Measurements from ENCODE around the gene GPR78. TPM values are rescaled to one million over a fixed set of nuclear protein-coding genes. Genes with fewer than 3 reads are reported as not detected.

GPR78 gene
- polyA plus RNA-seq, 1 donor (not counting 4 experiments of a cell fraction or from before 2014, with no cell fraction given), result not detected

GRCh38 chr4:8540072-8540471 is 40.1 kb upstream of the GPR78 start:
- H3K4me2 ChIP-seq (ENCODE audit: control insufficient read depth, extremely low read depth, insufficient read depth, low read depth, low read length), result no peak overlapping the region
- TF ChIP-seq CTCF (optimal IDR thresholded peaks at IDR 0.05 in 1 of 3, IDR thresholded peaks at IDR 0.05 in 1 of 3, conservative IDR thresholded peaks at IDR 0.05 in 1 of 3; ENCODE audit: extremely low read depth in 1 of 3, insufficient read depth in 2 of 3, low read length in 3 of 3) (no peak), EZH2 (IDR thresholded peaks at IDR 0.05; ENCODE audit: low read length) (no peak)

GRCh38 chr4:8540586-8540985 is 39.6 kb upstream of the GPR78 start:
- FAIRE-seq, result no peak
- H3K9me1 ChIP-seq (ENCODE audit: control insufficient read depth, extremely low read depth, insufficient read depth, low read length), result no peaks in the 10 kb centered on the region
- H3K79me2 ChIP-seq (ENCODE audit: control insufficient read depth, insufficient read depth, low read length), result no peaks in the 10 kb centered on the region
- H3K36me3 ChIP-seq (ENCODE audit: control insufficient read depth in 2 of 2, extremely low read depth in 1 of 2, insufficient read depth in 2 of 2, low read length in 2 of 2), result no peaks in the 10 kb centered on the region
- peaks cover 18% of the 10 kb centered on the region for H3K4me1 ChIP-seq (ENCODE audit: control insufficient read depth, extremely low read depth, insufficient read depth, low read length)
- no peak overlapping the region for H3K4me3 ChIP-seq (ENCODE audit: control insufficient read depth in 2 of 3, extremely low read depth in 1 of 3, insufficient read depth in 2 of 3, low read depth in 1 of 3, low read length in 3 of 3)
- peaks cover 11% of the 10 kb centered on the region for H3K27me3 ChIP-seq (ENCODE audit: control insufficient read depth, extremely low read depth, insufficient read depth, low read length)
- H3K9me3 ChIP-seq (ENCODE audit: control insufficient read depth, low read depth, low read length), result no peaks in the 10 kb centered on the region
- no peak overlapping the region for H3K27ac ChIP-seq (ENCODE audit: control insufficient read depth, insufficient read depth, low read length)
- no peak overlapping the region for H3K4me2 ChIP-seq (ENCODE audit: control insufficient read depth, extremely low read depth, insufficient read depth, low read depth, low read length)
- no peak for TF ChIP-seq CTCF (optimal IDR thresholded peaks at IDR 0.05 in 1 of 3, IDR thresholded peaks at IDR 0.05 in 1 of 3, conservative IDR thresholded peaks at IDR 0.05 in 1 of 3; ENCODE audit: extremely low read depth in 1 of 3, insufficient read depth in 2 of 3, low read length in 3 of 3)
- no peak for TF ChIP-seq EZH2 (IDR thresholded peaks at IDR 0.05; ENCODE audit: low read length)
- DNase-seq (ENCODE audit: low read depth, low spot score), result no peak
- no peak overlapping the region for H3K9ac ChIP-seq (ENCODE audit: control insufficient read depth, extremely low read depth, insufficient read depth, low read length)
- H4K20me1 ChIP-seq (ENCODE audit: control insufficient read depth, extremely low read depth, insufficient read depth, low read length), result no peaks in the 10 kb centered on the region
- no peak overlapping the region for H2AFZ ChIP-seq (ENCODE audit: control insufficient read depth, low read length)
- dilution Hi-C loops (cut with MboI; ENCODE audit: extremely low pct_ligation_motif_present, low sequenced_read_pairs), result no loop called here

More at GRCh38 chr4:8540072-8540471, 40.1 kb upstream of the GPR78 start:
- Histone ChIP-seq H3K4me3 (ENCODE audit: control insufficient read depth in 2 of 3, extremely low read depth in 1 of 3, insufficient read depth in 2 of 3, low read depth in 1 of 3, low read length in 3 of 3) (no peak overlapping the region), H3K27me3 (ENCODE audit: control insufficient read depth, extremely low read depth, insufficient read depth, low read length) (peaks cover 11% of the 10 kb centered on the region), H3K36me3 (ENCODE audit: control insufficient read depth in 2 of 2, extremely low read depth in 1 of 2, insufficient read depth in 2 of 2, low read length in 2 of 2) (no peaks in the 10 kb centered on the region), H3K27ac (ENCODE audit: control insufficient read depth, insufficient read depth, low read length) (no peak overlapping the region), H3K9ac (ENCODE audit: control insufficient read depth, extremely low read depth, insufficient read depth, low read length) (no peak overlapping the region), H3K9me3 (ENCODE audit: control insufficient read depth, low read depth, low read length) (no peaks in the 10 kb centered on the region), H4K20me1 (ENCODE audit: control insufficient read depth, extremely low read depth, insufficient read depth, low read length) (no peaks in the 10 kb centered on the region), H3K4me1 (ENCODE audit: control insufficient read depth, extremely low read depth, insufficient read depth, low read length) (peaks cover 18% of the 10 kb centered on the region), H3K9me1 (ENCODE audit: control insufficient read depth, extremely low read depth, insufficient read depth, low read length) (no peaks in the 10 kb centered on the region), H2AFZ (ENCODE audit: control insufficient read depth, low read length) (no peak overlapping the region), H3K79me2 (ENCODE audit: control insufficient read depth, insufficient read depth, low read length) (no peaks in the 10 kb centered on the region)
- dilution Hi-C loops (cut with MboI; ENCODE audit: extremely low pct_ligation_motif_present, low sequenced_read_pairs), result no loop called here
- no peak for FAIRE-seq
- DNase-seq (ENCODE audit: low read depth, low spot score), result no peak
